ENCODE results near the gene FHOD3.

DNA sequence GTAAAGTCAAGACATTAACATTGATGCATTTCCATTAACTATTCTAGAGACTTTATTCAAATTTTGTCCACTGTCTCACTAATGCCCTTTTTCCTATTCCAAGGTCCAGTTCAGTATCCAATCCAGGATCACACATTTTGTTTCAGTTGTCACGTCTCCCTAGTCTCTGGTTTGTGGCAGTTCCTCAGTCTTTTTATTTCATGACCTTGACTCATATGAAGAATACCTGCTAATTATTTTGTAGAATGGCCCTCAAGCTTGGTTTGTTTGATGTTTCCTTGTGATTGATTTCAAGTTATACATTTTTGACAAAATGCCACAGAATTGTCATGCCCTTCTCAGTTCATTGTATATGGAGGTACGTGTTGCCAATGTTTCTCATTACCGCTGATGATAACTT is 145.2 kb downstream of the FHOD3 start:
- no peak for TF ChIP-seq POLR2AphosphoS2 (IDR thresholded peaks at IDR 0.05; ENCODE audit: low read length)
- TF ChIP-seq, protein P1, sequence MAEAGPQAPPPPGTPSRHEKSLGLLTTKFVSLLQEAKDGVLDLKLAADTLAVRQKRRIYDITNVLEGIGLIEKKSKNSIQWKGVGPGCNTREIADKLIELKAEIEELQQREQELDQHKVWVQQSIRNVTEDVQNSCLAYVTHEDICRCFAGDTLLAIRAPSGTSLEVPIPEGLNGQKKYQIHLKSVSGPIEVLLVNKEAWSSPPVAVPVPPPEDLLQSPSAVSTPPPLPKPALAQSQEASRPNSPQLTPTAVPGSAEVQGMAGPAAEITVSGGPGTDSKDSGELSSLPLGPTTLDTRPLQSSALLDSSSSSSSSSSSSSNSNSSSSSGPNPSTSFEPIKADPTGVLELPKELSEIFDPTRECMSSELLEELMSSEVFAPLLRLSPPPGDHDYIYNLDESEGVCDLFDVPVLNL (CRISPR knock-in tag; IDR thresholded peaks at IDR 0.05; ENCODE audit: low read depth), result no peak
- no peak for TF ChIP-seq PCBP1 (IDR thresholded peaks at IDR 0.05; ENCODE audit: low read depth, low read length, poor library complexity, severe bottlenecking)
- TF ChIP-seq ZNF589 (CRISPR knock-in tag; IDR thresholded peaks at IDR 0.05; ENCODE audit: low read depth), result no peak

Data from K562 (cell line).